IPS DF 6.9 (cell line): ENCODE results near the gene ATP11A.
"Not testable (repeated sequence)": the region's sequence is repeated elsewhere in the genome, so short reads cannot be mapped to it uniquely, and the experiment has no call there.

Experiments used
- DNase-seq: peaks from one replicate; pipeline ENCODE4 v3.0.0-alpha.2; 2013; ENCODE audit warnings: low read depth, low spot score
- H3K27ac ChIP-seq: one replicate; pipeline ENCODE4 v1.5.1; 2013; ENCODE audit warnings: low read length, control low read depth
- H3K27me3 ChIP-seq: 2 replicates; pipeline ENCODE4 v1.6.1; 2013; ENCODE audit warnings: mild to moderate bottlenecking, low read length; ENCODE audit not compliant: control insufficient read depth, insufficient read depth
- H3K36me3 ChIP-seq: 2 replicates; pipeline ENCODE4 v1.6.1; 2013; ENCODE audit warnings: low read length; ENCODE audit not compliant: control insufficient read depth, insufficient read depth
- H3K4me1 ChIP-seq: 2 replicates; pipeline ENCODE4 v1.6.1; 2013; ENCODE audit warnings: low read length; ENCODE audit not compliant: control insufficient read depth, insufficient read depth
- H3K4me3 ChIP-seq: 2 replicates; pipeline ENCODE4 v1.5.1; 2013; ENCODE audit warnings: mild to moderate bottlenecking, low read length
- H3K9me3 ChIP-seq: 2 replicates; pipeline ENCODE4 v1.6.1; 2013; ENCODE audit warnings: low read length, inconsistent platforms; ENCODE audit not compliant: control insufficient read depth, insufficient read depth
- WGBS: extraction: QIAGEN DNeasy Blood & Tissue Kit; methylation state at CpG from one replicate; pipeline ENCODE4 v1.1.7; 2013; ENCODE audit warnings: mixed read lengths, missing lambda C conversion rate; ENCODE audit not compliant: insufficient read length, insufficient coverage; 5-methylcytosine and 5-hydroxymethylcytosine counted together

The ATP11A gene

DNA sequence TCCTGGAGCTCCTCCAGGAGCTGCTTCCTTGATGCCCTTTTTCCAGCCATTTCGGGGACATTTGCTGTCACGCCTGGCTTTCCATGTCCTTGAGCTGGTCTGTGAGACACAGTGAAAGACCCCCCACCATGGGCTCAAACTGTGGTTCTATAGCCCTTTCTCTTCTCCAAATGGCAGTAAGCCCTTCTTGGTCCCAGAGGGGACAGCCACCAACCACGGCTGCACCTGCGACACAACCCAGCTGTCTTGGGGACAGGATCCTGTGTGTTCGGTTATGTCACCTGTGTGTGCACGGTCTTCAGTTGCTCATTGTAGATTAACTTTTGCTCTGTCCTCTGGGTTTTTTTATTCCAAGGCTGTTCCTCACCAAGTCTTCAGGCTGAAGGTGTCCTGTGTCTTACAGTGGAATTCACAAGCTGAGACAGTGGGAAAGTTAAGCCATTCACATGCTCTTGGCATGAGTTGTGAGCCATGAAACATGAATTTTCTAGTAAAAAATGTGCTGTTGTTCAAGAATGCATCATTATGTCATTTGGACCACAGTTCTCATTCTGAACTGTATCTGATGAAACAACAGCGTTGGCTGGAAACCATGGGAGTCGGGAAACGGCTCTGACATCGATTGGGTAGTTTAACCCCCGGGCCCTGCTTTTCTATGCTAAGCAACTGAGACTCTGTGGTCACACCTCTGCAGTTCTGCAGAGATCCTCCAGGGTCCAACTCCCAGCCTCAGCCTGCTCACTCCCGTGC is 149.7 kb downstream of the ATP11A start:
- no peaks in the 10 kb centered on the region for H3K9me3 ChIP-seq
- H3K27ac ChIP-seq, result no peak overlapping the region
- H3K4me1 ChIP-seq, result no peaks in the 10 kb centered on the region
- H3K4me3 ChIP-seq, result no peak overlapping the region
- H3K27me3 ChIP-seq, result no peaks in the 10 kb centered on the region
- no CpG with 5 or more reads among the region's 12 CpGs for WGBS
- peaks cover 22% of the 10 kb centered on the region for H3K36me3 ChIP-seq
- DNase-seq, result no peak

- WGBS, result no CpG with 5 or more reads among the region's 34 CpGs
- Histone ChIP-seq H3K4me3 (no peak overlapping the region), H3K27me3 (no peaks in the 10 kb centered on the region), H3K4me1 (no peaks in the 10 kb centered on the region), H3K27ac (no peak overlapping the region), H3K9me3 (no peaks in the 10 kb centered on the region), H3K36me3 (peaks cover 22% of the 10 kb centered on the region)
- no peak for DNase-seq
Measured at GRCh38 chr13:112840472-112841302, 150.8 kb downstream of the ATP11A start.

DNA sequence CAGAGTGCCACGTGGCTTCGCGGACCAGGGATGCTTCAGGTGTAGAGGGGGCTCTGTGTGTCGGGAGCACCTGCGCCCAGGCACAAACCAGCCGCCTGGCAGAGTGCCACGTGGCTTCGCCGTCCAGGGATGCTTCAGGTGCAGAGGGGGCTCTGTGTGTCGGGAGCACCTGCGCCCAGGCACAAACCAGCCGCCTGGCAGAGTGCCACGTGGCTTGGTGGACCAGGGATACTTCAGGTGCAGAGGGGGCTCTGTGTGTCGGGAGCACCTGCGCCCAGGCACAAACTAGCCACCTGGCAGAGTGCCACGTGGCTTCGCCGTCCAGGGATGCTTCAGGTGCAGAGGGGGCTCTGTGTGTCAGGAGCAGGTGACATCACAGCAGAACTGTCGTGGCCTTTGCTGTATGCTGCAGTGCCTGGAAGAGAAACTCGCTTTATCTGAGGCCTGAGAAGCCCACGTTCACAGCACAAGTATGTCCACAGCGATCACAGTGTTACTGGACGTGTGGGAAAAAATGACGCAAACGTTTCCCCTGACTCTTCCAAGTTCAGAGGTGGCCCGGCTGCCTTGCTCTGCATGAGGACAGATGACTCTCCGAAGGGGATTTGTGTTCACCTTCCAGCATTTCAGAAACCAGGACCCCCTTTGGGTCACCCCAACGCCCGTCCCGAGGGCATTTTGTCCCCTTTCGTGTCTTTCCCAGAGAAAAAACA is 151.6 kb downstream of the ATP11A start:
- DNase-seq, H3K4me1 ChIP-seq, H3K27ac ChIP-seq, H3K4me3 ChIP-seq, H3K9me3 ChIP-seq, H3K27me3 ChIP-seq: not testable (repeated sequence)
- H3K36me3 ChIP-seq, result peaks cover 22% of the 10 kb centered on the region
- WGBS, result no CpG with 5 or more reads among the region's 31 CpGs

- H3K4me3 ChIP-seq, result no peak overlapping the region
- H3K9me3 ChIP-seq, result no peaks in the 10 kb centered on the region
- no peaks in the 10 kb centered on the region for H3K27me3 ChIP-seq
- H3K36me3 ChIP-seq, result peaks cover 25% of the 10 kb centered on the region
- no peaks in the 10 kb centered on the region for H3K4me1 ChIP-seq
- H3K27ac ChIP-seq, result no peak overlapping the region
- no CpG with 5 or more reads among the region's 14 CpGs for WGBS
- DNase-seq, result no peak
Measured at GRCh38 chr13:112842343-112842856, 152.6 kb downstream of the ATP11A start.

DNA sequence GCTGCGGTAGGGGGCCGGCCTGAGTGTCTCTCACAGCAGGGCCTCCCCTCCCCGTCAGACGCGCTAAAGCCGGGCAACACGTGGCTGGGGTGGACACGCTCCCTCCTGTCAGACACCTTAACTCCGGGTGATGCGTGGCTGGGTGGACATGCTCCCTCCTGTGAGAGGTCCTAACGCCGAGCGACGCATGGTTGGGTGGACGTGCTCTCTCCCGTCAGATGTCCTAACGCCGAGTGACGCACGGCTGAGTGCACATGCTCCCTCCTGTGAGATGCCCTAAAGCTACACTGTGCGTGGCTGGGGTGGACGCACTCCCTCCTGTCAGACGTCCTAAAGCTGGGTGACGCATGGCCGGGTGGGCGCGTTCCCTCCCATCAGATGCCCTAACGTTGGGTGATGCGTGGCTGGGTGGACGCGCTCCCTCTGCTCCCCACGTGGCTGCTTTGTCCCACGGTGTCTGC is 153.1 kb downstream of the ATP11A start:
- WGBS, result no CpG with 5 or more reads among the region's 33 CpGs
- H3K27me3 ChIP-seq, result no peaks in the 10 kb centered on the region
- H3K4me1 ChIP-seq, result no peaks in the 10 kb centered on the region
- DNase-seq, result no peak
- no peak overlapping the region for H3K4me3 ChIP-seq
- peaks cover 25% of the 10 kb centered on the region for H3K36me3 ChIP-seq
- H3K27ac ChIP-seq, result no peak overlapping the region
- no peaks in the 10 kb centered on the region for H3K9me3 ChIP-seq

DNA sequence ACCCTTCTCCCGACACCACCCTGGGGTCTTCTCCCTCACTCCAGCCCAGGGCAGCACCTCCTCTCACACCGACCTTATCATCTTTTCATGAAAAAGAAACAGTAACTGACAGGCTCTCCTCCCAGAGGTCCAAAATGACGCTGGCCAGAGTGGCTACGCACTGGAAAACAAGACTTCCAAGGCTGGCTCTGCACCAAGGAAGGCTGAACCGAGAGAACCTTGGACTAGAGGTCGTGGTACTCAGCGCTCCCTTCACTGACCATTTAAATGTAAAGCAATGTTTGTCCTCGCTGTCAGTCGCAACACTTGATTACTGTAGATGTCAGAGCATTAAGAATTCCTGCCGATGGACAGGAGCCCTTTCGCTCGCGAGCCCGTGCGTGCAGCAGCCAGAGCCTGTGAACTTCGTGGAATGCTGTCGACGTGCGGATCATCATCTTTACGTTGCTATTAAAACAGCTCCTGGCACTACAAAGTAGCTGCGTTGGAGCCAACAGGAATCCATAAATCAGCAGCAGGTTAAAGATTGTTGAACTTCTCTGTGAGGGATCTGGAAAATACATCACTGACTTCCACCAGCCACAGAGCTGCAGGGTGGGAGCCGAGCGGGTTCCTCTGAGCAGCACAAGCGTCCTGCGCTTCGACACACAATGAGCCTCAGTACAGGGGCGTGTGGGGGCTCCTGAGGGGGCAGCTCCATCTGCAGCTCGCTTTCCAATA is 153.7 kb downstream of the ATP11A start:
- no peak for DNase-seq
- Histone ChIP-seq H3K4me1 (no peaks in the 10 kb centered on the region), H3K36me3 (peaks cover 25% of the 10 kb centered on the region), H3K4me3 (no peak overlapping the region), H3K27me3 (no peaks in the 10 kb centered on the region), H3K27ac (no peak overlapping the region), H3K9me3 (no peaks in the 10 kb centered on the region)
- no CpG with 5 or more reads among the region's 28 CpGs for WGBS

DNA sequence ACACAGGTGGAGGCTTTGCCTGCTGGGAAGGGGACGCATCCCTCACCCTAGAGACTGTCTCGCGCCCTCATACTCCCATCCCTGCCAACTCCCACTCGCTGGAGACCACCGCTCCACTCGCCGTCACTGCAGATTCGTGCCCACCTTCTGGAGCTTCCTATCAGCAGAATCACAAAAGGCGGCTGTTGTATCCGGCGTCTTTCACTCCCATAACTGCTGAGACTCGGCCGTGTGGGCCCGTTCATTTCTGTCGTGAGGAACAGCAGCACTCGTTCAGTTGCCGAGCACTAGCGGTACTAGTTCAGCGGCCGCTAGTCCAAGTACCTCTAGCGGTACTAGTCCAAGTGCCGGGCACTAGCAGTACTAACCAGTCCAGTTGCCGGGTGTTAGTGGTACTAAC is 154.6 kb downstream of the ATP11A start:
- DNase-seq, result no peak
- Histone ChIP-seq H3K9me3 (no peaks in the 10 kb centered on the region), H3K36me3 (peaks cover 23% of the 10 kb centered on the region), H3K4me1 (no peaks in the 10 kb centered on the region), H3K27ac (no peak overlapping the region), H3K4me3 (no peak overlapping the region), H3K27me3 (no peaks in the 10 kb centered on the region)
- no CpG with 5 or more reads among the region's 23 CpGs for WGBS

GRCh38 chr13:112844879-112845278 is 155.0 kb downstream of the ATP11A start:
- WGBS, result no CpG with 5 or more reads among the region's 10 CpGs
- Histone ChIP-seq H3K4me1 (no peaks in the 10 kb centered on the region), H3K27ac (no peak overlapping the region), H3K4me3 (no peak overlapping the region), H3K36me3 (peaks cover 21% of the 10 kb centered on the region), H3K27me3 (no peaks in the 10 kb centered on the region), H3K9me3 (no peaks in the 10 kb centered on the region)
- no peak for DNase-seq

- WGBS, result no CpG with 5 or more reads among the region's 23 CpGs
- no peak overlapping the region for H3K4me3 ChIP-seq
- peaks cover 19% of the 10 kb centered on the region for H3K36me3 ChIP-seq
- no peak overlapping the region for H3K27ac ChIP-seq
- H3K9me3 ChIP-seq, result no peaks in the 10 kb centered on the region
- no peaks in the 10 kb centered on the region for H3K4me1 ChIP-seq
- H3K27me3 ChIP-seq, result no peaks in the 10 kb centered on the region
- DNase-seq, result no peak
Measured at GRCh38 chr13:112845511-112846144, 155.8 kb downstream of the ATP11A start.
